Bronchial smooth muscle cell (primary cell): ENCODE data around the gene ZBTB45. TPM values are rescaled to one million over a fixed set of nuclear protein-coding genes. Genes with fewer than 3 reads are reported as not detected.

Source experiments
- total RNA-seq: library from RNA; depleted of rRNA; stranded (reverse); fragments of >200 nt; gene quantifications from 2 replicates; pipeline ENCODE4 v1.2.1, GENCODE V29; 2014

ZBTB45 gene
- 5.8 and 7.2 TPM in 2 replicates for total RNA-seq

DNA sequence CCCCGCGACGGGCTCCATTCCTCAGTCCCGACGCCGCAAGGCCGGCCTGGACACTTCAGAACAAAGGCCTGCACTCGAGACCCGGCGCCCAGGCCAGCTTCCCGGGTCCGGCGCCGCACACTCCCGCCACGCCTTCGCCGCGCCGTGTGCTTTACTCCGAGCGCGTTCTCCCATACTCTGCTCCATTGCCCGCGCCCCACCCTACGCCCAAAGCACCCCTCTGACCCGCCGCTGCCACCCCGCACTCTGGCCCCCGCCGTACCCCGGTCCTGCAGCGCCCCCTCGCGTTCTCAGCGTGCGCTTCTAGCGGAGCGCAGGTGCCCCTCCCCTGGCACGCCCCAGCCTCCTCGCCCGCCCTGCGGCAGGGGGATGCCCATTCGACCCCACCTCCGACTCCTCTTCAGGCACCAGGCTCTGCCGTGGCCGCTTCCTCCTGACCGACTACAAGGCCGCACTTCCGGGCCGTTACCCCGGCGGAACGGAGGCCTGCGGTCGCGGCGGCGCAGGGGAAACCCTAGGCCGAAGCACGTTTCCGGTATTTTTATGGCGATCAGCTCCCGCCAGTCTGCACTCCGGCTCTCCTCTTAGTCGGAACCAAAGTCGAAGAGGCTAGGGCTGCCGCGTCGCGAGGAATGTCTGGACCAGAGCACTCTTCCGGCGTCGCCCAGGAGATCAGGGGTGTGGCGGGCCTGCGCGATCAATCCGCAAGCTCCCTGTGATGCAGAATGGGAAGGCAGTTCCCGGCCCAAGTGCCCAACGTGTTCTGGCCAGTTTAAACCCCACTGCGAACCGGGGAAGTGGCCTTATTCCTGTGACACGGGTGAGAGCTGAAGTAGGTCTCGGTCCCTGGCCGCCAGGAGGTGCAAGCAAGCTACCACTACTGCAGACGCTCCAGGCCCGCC is at the start of gene ZBTB45:
Gene ZBTB45 (minus strand): TSS at position 456 of the 902 bp plus-strand sequence. CDS start 2,137 bp downstream, outside the sequence.

DNA sequence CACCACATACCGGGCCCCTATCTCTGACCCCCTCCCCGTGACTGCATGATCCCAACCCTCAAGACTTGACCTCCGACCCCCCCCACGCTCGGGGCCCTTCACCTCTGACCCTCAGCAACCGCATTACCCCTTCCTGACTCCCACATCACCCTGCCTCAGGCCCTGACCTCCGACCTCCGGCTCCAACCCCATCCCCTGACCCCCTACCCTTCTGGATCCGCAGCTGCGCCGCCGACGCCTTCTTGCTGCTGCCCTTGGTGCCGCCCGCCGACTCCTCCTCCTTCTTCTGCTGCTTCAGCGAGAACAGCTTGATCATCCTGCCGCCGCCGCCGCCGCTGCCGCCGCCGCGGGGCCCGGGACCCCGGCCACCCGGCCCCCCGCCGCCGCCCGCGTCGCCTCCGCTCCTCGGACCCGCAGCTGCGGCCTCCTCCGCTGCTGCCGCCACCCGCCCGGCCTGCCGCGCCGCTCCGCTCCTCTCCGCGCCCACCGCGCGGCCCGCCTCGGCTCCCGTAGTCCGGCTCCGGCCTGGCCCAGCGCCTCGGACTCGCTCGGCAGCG is 38.5 kb upstream of the ZBTB45 start, which contains the start of gene UBE2M:
Gene UBE2M (minus strand): TSS at position 546 of the 557 bp plus-strand sequence. CDS start 230 bp downstream, at position 316.

DNA sequence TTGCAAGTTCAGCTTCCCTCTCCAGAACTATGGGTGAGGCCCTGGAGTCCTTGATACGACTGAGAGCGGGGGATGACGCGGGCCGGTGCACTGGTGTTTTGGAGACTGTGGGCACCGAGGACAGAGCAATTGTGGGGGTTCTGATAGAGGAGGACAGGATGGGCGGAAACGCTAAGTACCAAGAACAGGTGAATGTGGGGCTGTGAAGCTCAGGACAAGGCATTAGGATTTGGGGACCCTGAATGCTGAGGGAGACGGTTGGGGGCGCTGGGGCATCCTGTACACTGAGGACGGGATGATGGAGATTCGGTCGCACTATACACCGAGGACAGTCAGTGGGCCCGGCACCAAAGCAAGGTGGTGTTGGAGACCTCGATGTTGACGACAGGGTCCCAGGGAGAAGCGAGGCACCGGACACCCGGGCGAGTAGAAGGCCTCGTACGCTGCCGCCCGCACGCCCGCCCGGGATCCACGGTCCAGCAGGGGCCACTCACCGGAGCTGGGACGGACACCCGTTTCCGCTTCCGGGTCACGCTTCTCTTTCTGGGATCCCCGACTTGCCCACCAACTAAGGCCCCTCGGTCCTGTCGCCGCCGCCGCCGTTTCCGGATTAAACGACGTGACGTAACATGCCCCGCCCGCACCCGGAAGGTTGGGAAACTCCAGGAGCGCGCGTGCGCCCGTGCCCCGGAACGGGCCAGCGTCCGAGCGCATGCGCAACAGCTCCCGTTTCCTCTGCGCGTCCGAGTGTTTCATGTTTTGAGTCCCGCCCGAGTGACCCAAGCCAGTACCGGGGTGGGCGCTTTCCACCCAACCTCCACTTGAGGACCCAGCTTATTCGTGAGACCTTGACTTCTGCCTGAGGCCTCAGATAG is 35.1 kb upstream of the ZBTB45 start, which contains the start of gene CHMP2A:
Gene CHMP2A (minus strand): TSS at position 612 of the 875 bp plus-strand sequence. CDS start 893 bp downstream, outside the sequence.

DNA sequence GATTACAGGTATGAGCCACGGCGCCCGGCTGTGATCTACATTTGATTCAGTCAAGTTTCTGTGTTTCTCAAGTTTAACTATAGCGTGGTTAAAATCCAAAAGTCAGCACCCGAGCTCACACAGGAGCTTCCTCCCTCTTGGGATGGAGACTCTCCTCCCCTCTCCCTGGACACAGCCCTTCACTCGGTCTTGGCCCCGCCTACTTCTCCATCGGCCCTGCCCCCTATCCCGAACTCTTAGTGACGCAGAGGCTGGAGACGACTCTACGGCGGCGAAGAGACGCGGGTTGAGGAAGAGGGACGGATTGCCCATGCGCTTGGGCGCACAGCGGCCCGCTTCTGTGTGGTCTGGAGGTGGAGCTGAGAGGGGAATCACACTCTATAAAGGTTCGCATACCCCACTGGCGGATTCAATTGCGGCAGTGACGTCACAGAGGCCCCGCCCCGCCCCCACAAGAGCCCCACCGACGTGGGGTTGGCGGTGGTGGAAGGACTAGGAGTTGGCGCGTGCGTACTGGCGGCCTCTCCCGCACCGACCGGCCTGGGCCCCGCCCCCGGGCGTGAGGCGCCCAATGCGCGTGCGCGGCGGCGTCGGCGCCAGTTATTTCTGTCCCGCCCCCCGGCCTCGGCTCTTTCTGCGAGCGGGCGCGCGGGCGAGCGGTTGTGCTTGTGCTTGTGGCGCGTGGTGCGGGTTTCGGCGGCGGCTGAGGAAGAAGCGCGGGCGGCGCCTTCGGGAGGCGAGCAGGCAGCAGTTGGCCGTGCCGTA is 24.4 kb upstream of the ZBTB45 start, which contains the start of gene TRIM28:
Gene TRIM28 (plus strand): TSS at position 239 of the 765 bp plus-strand sequence. CDS start 694 bp downstream, outside the sequence.

DNA sequence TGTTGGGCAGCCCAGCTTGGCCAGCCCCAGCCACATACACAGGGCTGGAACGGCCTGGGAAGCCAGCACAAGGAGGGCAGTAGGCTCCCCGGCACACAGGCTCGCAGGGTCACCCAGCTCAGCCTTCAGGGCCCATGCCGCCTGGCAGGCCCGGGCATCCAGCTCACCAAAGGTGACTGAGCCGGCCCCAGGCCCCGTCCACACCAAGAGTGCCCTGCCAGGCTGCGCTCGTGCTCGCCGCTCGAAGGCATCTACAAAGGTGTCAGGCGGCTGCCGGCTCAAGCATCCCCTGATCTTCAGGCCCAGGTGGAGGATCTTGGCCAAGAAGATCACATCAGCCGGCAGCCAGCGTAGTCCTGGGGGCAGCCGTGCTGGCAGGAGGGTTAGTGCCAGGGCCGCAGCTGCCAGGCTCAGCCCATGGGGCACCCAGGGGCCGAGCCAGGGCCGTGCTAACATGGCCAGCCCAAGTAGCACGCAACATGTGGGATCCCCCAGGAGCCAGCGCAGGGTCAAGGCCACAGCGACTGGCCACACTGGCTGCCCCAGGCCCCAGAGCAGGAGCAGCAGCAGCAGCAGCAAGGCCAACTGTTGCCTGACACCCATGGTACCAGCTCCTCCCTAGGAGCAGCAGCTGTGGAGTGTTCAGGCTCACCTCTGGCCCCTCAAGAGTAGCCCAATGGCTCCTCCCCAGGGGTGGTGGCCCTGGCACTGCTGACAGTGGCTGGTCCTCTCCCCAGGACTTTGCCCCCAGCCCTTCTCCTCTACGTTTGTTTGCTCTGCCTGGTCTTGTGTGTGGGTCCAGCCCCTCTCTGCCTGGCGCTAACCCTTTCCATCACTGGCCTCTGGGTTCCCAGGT is 8.0 kb downstream of the ZBTB45 start, which contains the start of gene SLC27A5:
Gene SLC27A5 (minus strand): TSS at position 640 of the 856 bp plus-strand sequence. CDS start 37 bp downstream, at position 603.

DNA sequence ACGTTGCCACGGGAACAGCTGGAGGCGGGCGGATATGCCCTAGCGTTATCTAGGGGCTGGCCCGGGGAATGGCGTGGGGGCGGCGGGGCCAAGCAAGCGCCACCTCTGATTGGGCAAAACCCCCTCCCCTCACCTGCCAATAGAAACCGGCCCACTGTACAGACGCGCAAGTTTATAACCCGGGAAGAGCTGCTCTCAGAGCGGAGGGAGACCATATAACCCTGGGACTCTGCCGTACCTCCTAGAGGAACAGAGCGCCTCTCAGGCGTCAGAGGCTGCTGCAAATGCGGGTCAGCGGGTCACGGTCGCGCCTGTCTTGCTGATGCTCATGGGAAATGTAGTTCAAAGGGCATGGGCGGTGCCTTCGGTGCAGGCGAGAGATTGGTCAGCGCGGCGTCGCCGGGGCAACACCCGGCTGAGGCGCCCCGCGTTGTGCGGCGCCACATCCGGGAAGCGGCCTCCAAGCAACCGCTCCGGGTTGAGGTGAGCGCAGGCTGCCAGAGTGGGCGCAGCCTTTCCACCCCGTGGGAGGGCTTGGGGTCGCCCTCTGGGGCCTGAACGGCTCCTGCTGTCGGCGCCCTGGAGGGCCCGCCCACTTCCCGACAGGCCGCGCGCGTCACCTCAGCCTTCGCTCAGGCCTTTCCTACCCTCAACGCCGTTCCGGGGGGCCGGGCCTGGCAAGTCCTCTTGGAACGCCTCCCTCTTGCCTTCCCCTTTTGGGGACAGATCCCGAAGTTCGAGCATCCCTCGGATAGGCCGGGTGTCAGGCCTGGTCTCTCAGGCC is 43.7 kb downstream of the ZBTB45 start, which contains the start of gene ZNF446:
Gene ZNF446 (plus strand): TSS at position 639 of the 784 bp plus-strand sequence. CDS start 867 bp downstream, outside the sequence.

DNA sequence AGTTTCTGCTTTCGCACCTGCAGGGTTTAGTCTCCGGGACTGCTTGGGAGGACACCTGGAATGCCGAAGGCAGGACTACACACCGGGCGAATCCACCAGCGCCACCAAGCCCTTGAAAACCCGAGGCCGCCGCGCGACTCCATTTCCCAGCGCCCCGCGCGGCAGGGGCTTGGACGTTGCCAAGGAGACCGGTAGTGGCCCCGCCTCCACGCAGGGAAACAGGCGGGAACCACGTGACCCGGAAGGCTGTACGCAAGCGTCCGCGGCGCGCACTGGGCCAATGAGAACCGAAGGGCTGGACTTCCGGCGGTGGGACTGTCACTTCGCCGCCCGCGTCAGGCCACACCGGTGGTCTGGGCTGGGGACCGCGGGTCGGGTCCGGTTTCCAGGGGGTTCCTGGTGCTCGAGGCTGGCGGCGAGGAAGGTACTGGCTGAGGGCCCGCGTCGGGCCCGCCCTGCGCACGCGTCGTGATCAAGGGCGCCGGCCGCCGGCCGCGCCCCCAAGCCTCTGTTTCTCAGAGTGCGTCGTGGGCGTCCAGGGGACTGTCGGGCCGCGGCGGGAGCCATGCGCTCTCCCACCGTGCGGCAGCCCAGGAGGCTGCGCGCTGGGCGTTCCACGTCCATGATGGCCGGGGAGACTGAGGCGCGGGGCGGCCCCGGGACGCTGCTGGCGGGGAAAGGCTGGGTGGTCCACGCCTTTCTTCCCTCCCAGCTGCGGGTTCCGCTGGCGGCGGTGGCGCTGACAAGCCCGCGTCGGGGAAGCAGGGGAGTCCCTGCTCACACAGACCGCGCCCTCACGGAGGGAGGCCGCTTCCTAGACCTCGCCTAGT is 52.6 kb downstream of the ZBTB45 start, which contains the start of gene ZNF324:
Gene ZNF324 (plus strand): TSS at position 321 of the 830 bp plus-strand sequence. CDS start 2,106 bp downstream, outside the sequence.

Other genes with a start within 250 kb of the ZBTB45 start
- gene ZNF8, start 240.9 kb downstream of the ZBTB45 start, total RNA-seq: 2.2 and 2.7 TPM in 2 replicates
- gene ERVK3-1, start 214.4 kb downstream of the ZBTB45 start, total RNA-seq: 25.4 and 31.8 TPM in 2 replicates
- gene ZSCAN22, start 192.8 kb downstream of the ZBTB45 start, total RNA-seq: 1.4 and 2.9 TPM in 2 replicates
- gene A1BG, start 166.3 kb downstream of the ZBTB45 start, total RNA-seq: 13.9 and 19.7 TPM in 2 replicates
- gene ZNF497, start 157.1 kb downstream of the ZBTB45 start, total RNA-seq: 0.79 and 1.7 TPM in 2 replicates
- 1.2 and 2.0 TPM in 2 replicates for gene ZNF837, start 138.8 kb downstream of the ZBTB45 start, total RNA-seq
- 2,454 and 4,367 TPM in 2 replicates for gene RPS5, start 132.5 kb downstream of the ZBTB45 start, total RNA-seq
- 0.16 and 0.17 TPM in 2 replicates for gene RNF225, start 124.2 kb downstream of the ZBTB45 start, total RNA-seq
- gene ZNF584, start 111.2 kb downstream of the ZBTB45 start, total RNA-seq: 12.6 and 12.7 TPM in 2 replicates
- 9.1 and 10.4 TPM in 2 replicates for gene ZNF132, start 79.7 kb downstream of the ZBTB45 start, total RNA-seq
- gene ZNF324B, start 68.2 kb downstream of the ZBTB45 start, total RNA-seq: 8.0 and 11.3 TPM in 2 replicates
- 9.9 and 15.6 TPM in 2 replicates for gene ZNF324, start 52.7 kb downstream of the ZBTB45 start, total RNA-seq
- gene ZNF446, start 43.5 kb downstream of the ZBTB45 start, total RNA-seq: 6.0 and 8.5 TPM in 2 replicates
- gene SLC27A5, start 7.8 kb downstream of the ZBTB45 start, total RNA-seq: 10.1 and 14.0 TPM in 2 replicates
- gene TRIM28, start 24.3 kb upstream of the ZBTB45 start, total RNA-seq: 355 and 415 TPM in 2 replicates
- 177 and 204 TPM in 2 replicates for gene CHMP2A, start 35.3 kb upstream of the ZBTB45 start, total RNA-seq
- 69.5 and 80.7 TPM in 2 replicates for gene UBE2M, start 38.8 kb upstream of the ZBTB45 start, total RNA-seq
- 12.8 and 19.1 TPM in 2 replicates for gene MZF1, start 53.5 kb upstream of the ZBTB45 start, total RNA-seq